OCI-LY1 (cell line): ENCODE data around the gene RAPGEF3.
A peak's percentile ranks its signal among the peaks of the same experiment; 100 is the strongest.

Experiments used
- H2AFZ ChIP-seq: fragments of 200-600 bp; sonication (generic), shearing (Covaris generic); 2 replicates; pipeline ENCODE4 v1.6.0; 2014; ENCODE audit warnings: antibody characterized with exemption, mild to moderate bottlenecking, low read length
- H3F3A ChIP-seq: fragments of 200-600 bp; sonication (generic), shearing (Covaris generic); 2 replicates; pipeline ENCODE4 v1.6.0; 2014; ENCODE audit warnings: mild to moderate bottlenecking, antibody characterized with exemption, low read length, moderate library complexity; ENCODE audit not compliant: insufficient read depth
- H3K27ac ChIP-seq: fragments of 200-600 bp; sonication (generic); 2 replicates; pipeline ENCODE4 v1.5.1; 2014; ENCODE audit warnings: low read length, mixed run types, mild to moderate bottlenecking, low read depth; ENCODE audit not compliant: poor library complexity, severe bottlenecking
- H3K27me3 ChIP-seq: fragments of 200-600 bp; sonication (generic); 2 replicates; pipeline ENCODE4 v1.6.0; 2014; ENCODE audit warnings: antibody characterized with exemption, mild to moderate bottlenecking, low read length, moderate library complexity; ENCODE audit not compliant: insufficient read depth
- H3K36me3 ChIP-seq: fragments of 200-600 bp; sonication (generic); 2 replicates; pipeline ENCODE4 v1.6.1; 2014; ENCODE audit warnings: mild to moderate bottlenecking, antibody characterized with exemption, low read length, moderate library complexity, mixed read lengths; ENCODE audit not compliant: insufficient read depth
- H3K4me1 ChIP-seq: fragments of 200-600 bp; sonication (generic); 2 replicates; pipeline ENCODE4 v1.5.1; 2014; ENCODE audit warnings: mild to moderate bottlenecking, low read length, moderate library complexity; ENCODE audit not compliant: insufficient read depth, severe bottlenecking
- H3K4me2 ChIP-seq: fragments of 200-600 bp; sonication (generic), shearing (Covaris generic); 2 replicates; pipeline ENCODE4 v1.6.1; 2014; ENCODE audit warnings: low read length
- H3K4me3 ChIP-seq: fragments of 200-600 bp; sonication (generic); 2 replicates; pipeline ENCODE4 v1.5.1; 2014; ENCODE audit warnings: low read length, low read depth, mild to moderate bottlenecking, mixed read lengths; ENCODE audit not compliant: poor library complexity, severe bottlenecking
- H3K79me2 ChIP-seq: fragments of 200-600 bp; shearing (Covaris generic); 2 replicates; pipeline ENCODE4 v1.6.1; 2016; ENCODE audit warnings: mixed run types, low read length, mixed read lengths; ENCODE audit not compliant: insufficient read depth
- H3K9ac ChIP-seq: fragments of 200-600 bp; sonication (generic), shearing (Covaris generic); 2 replicates; pipeline ENCODE4 v1.6.1; 2014; ENCODE audit warnings: mild to moderate bottlenecking, low read length, mixed read lengths
- H3K9me2 ChIP-seq: fragments of 200-600 bp; sonication (generic), shearing (Covaris generic); 2 replicates; pipeline ENCODE4 v1.6.1; 2014; ENCODE audit warnings: low read depth, mild to moderate bottlenecking, low read length, mixed read lengths
- H3K9me3 ChIP-seq: fragments of 200-600 bp; shearing (Covaris generic); 2 replicates; pipeline ENCODE4 v1.6.1; 2014; ENCODE audit warnings: low read length, mixed read lengths
- H4K20me1 ChIP-seq: fragments of 200-600 bp; sonication (generic), shearing (Covaris generic); 2 replicates; pipeline ENCODE4 v1.6.0; 2016; ENCODE audit warnings: mild to moderate bottlenecking, low read length; ENCODE audit not compliant: insufficient read depth
- EZH2 ChIP-seq: fragments of 200-600 bp; sonication (generic), shearing (Covaris generic); IDR thresholded peaks from 2 replicates; pipeline ENCODE4 v1.8.0; 2017; ENCODE audit warnings: borderline replicate concordance, mixed run types, mild to moderate bottlenecking, antibody characterized with exemption, low read length, moderate library complexity, mixed read lengths
- TF ChIP-seq, protein P1 (sequence below): fragments of 200-600 bp; sonication (generic), shearing (Covaris generic); IDR thresholded peaks from 2 replicates; pipeline ENCODE4 v1.5.1; 2017; ENCODE audit warnings: mild to moderate bottlenecking, antibody characterized with exemption, low read length, moderate library complexity, mixed read lengths

Gene RAPGEF3

DNA sequence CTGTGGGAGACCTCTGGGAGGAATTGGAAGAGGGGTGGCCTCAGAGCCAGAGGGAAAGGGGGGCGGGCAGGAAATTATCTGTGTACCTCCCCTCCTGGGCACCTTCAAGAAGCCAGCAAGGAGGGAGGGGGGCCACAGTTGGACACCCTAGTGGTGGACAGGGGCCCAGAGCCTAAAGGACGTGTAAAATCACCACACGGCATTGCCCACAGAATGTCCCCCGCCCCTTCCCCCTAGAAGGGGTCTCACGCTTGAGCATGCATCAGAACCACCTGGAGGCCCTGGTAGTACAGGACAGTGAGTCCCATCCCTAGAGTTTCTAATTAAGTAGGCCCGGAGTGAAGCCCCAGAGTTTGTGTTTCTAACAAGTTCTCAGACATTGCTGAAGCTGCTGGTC lies 41.6 kb downstream of the RAPGEF3 start:
- Histone ChIP-seq H3K79me2 (no peaks in the 10 kb centered on the region), H3K27ac (no peak overlapping the region), H3K9me3 (no peaks in the 10 kb centered on the region), H2AFZ (no peak overlapping the region), H4K20me1 (no peaks in the 10 kb centered on the region), H3K9ac (no peak overlapping the region), H3F3A (no peaks in the 10 kb centered on the region), H3K9me2 (no peaks in the 10 kb centered on the region), H3K4me2 (no peak overlapping the region), H3K4me1 (peaks cover 5% of the 10 kb centered on the region), H3K4me3 (no peak overlapping the region), H3K27me3 (no peaks in the 10 kb centered on the region), H3K36me3 (no peaks in the 10 kb centered on the region)
- TF ChIP-seq EZH2 = no peak
- TF ChIP-seq, protein P1, sequence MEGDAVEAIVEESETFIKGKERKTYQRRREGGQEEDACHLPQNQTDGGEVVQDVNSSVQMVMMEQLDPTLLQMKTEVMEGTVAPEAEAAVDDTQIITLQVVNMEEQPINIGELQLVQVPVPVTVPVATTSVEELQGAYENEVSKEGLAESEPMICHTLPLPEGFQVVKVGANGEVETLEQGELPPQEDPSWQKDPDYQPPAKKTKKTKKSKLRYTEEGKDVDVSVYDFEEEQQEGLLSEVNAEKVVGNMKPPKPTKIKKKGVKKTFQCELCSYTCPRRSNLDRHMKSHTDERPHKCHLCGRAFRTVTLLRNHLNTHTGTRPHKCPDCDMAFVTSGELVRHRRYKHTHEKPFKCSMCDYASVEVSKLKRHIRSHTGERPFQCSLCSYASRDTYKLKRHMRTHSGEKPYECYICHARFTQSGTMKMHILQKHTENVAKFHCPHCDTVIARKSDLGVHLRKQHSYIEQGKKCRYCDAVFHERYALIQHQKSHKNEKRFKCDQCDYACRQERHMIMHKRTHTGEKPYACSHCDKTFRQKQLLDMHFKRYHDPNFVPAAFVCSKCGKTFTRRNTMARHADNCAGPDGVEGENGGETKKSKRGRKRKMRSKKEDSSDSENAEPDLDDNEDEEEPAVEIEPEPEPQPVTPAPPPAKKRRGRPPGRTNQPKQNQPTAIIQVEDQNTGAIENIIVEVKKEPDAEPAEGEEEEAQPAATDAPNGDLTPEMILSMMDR = no peak

DNA sequence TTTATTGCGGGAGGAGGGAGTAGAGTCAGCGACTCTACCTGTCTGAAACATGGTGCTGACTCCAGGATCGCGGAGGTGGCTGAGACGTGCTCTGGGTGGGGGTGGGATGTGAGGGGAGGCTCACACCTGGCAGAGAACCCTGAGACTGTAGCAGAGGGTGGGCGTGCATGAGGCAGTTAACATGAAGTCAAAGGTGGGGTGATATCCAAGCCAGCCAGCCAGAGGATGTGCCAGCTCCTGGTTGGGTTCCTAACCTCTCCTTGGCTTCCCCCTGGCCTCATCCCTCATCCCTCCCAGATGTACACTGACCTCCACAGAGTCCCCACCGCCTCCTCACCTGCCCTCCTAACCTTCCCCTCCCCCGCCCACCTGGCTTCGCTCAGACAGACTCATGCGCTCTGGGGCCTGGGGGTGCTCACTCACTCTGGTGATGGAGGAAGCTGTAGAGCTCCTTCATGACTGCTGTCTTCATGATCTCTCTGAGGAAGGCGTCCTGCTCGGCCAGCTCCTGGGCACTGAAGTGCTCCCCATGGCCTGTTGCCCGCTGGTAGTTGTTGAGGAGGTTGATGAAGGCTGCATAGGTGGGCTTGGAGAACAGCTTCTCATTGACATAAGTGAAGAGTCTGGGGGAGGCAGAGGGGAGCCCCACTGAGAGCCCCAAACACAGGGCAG lies 42.7 kb downstream of the RAPGEF3 start:
- no peaks in the 10 kb centered on the region for H3K9me2 ChIP-seq
- no peak overlapping the region for H2AFZ ChIP-seq
- no peaks in the 10 kb centered on the region for H4K20me1 ChIP-seq
- H3K9me3 ChIP-seq = no peaks in the 10 kb centered on the region
- TF ChIP-seq, protein P1 = no peak
- TF ChIP-seq EZH2 = no peak
- peaks cover 5% of the 10 kb centered on the region for H3K4me1 ChIP-seq
- no peak overlapping the region for H3K27ac ChIP-seq
- no peaks in the 10 kb centered on the region for H3K79me2 ChIP-seq
- no peak overlapping the region for H3K9ac ChIP-seq
- no peak overlapping the region for H3K4me2 ChIP-seq
- no peak overlapping the region for H3K4me3 ChIP-seq
- no peaks in the 10 kb centered on the region for H3K27me3 ChIP-seq
- H3F3A ChIP-seq = no peaks in the 10 kb centered on the region
- H3K36me3 ChIP-seq = no peaks in the 10 kb centered on the region

GRCh38 chr12:47715393-47715876 lies 43.2 kb downstream of the RAPGEF3 start:
- Histone ChIP-seq H3F3A (no peaks in the 10 kb centered on the region), H3K9ac (no peak overlapping the region), H3K4me1 (peaks cover 5% of the 10 kb centered on the region), H3K9me2 (no peaks in the 10 kb centered on the region), H4K20me1 (no peaks in the 10 kb centered on the region), H3K9me3 (no peaks in the 10 kb centered on the region), H3K27me3 (no peaks in the 10 kb centered on the region), H3K4me2 (no peak overlapping the region), H3K36me3 (no peaks in the 10 kb centered on the region), H3K4me3 (no peak overlapping the region), H3K27ac (no peak overlapping the region), H3K79me2 (no peaks in the 10 kb centered on the region), H2AFZ (no peak overlapping the region)
- TF ChIP-seq EZH2 = no peak
- TF ChIP-seq, protein P1 = peak; percentile 78
